ENCODE results near the gene ASB3. TPM values are rescaled to one million over a fixed set of nuclear protein-coding genes. Genes with fewer than 3 reads are reported as not detected.

ASB3 gene
- total and polyA plus RNA-seq, 2 donors (not counting 3 experiments of a cell fraction or from before 2014, with no cell fraction given) = 20.3 to 20.5 TPM

GRCh38 chr2:53652131-53652530 lies 134.6 kb downstream of the ASB3 start:
- TF ChIP-seq POLR2A (IDR thresholded peaks at IDR 0.05; ENCODE audit: low read depth, low read length) (no peak), FOS (IDR thresholded peaks at IDR 0.05; ENCODE audit: borderline replicate concordance, insufficient read depth, low read length) (no peak), JUN (IDR thresholded peaks at IDR 0.05; ENCODE audit: borderline replicate concordance, insufficient read depth, insufficient read length, low read depth) (no peak), POLR2AphosphoS5 (IDR thresholded peaks at IDR 0.05; ENCODE audit: insufficient read depth, low read depth, low read length) (no peak), EZH2 (IDR thresholded peaks at IDR 0.05; ENCODE audit: borderline replicate concordance, low read depth, low read length, severe bottlenecking) (no peak), MYC (IDR thresholded peaks at IDR 0.05; ENCODE audit: low read depth, low read length) (no peak), GATA2 (IDR thresholded peaks at IDR 0.05; ENCODE audit: insufficient read depth, insufficient read length, low read depth, low read length) (no peak)
- TF ChIP-seq, protein P1, sequence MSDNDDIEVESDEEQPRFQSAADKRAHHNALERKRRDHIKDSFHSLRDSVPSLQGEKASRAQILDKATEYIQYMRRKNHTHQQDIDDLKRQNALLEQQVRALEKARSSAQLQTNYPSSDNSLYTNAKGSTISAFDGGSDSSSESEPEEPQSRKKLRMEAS (IDR thresholded peaks at IDR 0.05; ENCODE audit: insufficient read depth, insufficient read length) = no peak
- TF ChIP-seq, protein P2, sequence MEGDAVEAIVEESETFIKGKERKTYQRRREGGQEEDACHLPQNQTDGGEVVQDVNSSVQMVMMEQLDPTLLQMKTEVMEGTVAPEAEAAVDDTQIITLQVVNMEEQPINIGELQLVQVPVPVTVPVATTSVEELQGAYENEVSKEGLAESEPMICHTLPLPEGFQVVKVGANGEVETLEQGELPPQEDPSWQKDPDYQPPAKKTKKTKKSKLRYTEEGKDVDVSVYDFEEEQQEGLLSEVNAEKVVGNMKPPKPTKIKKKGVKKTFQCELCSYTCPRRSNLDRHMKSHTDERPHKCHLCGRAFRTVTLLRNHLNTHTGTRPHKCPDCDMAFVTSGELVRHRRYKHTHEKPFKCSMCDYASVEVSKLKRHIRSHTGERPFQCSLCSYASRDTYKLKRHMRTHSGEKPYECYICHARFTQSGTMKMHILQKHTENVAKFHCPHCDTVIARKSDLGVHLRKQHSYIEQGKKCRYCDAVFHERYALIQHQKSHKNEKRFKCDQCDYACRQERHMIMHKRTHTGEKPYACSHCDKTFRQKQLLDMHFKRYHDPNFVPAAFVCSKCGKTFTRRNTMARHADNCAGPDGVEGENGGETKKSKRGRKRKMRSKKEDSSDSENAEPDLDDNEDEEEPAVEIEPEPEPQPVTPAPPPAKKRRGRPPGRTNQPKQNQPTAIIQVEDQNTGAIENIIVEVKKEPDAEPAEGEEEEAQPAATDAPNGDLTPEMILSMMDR (IDR thresholded peaks at IDR 0.05; ENCODE audit: extremely low read depth in 1 of 2, insufficient read depth in 1 of 2, low read depth in 1 of 2, low read length in 2 of 2) = no peak
- Histone ChIP-seq H3K27me3 (ENCODE audit: control insufficient read depth in 2 of 2, insufficient read depth in 2 of 2, low read length in 2 of 2) (no peaks in the 10 kb centered on the region), H3K36me3 (ENCODE audit: control insufficient read depth in 2 of 2, extremely low read depth in 1 of 2, insufficient read depth in 2 of 2, low read length in 2 of 2) (no peaks in the 10 kb centered on the region), H3K9me1 (replicated peaks; ENCODE audit: control insufficient read depth, extremely low read depth, insufficient read depth, low read length) (no peaks in the 10 kb centered on the region), H3K79me2 (ENCODE audit: control insufficient read depth, insufficient read depth, low read length) (no peaks in the 10 kb centered on the region), H3K4me3 (replicated peaks in 1 of 3; ENCODE audit: insufficient read depth in 1 of 3, low read depth in 1 of 3, low read length in 3 of 3) (no peak overlapping the region), H3K9ac (replicated peaks; ENCODE audit: extremely low read depth, insufficient read depth, low read length) (no peak overlapping the region), H3K9me3 (replicated peaks; ENCODE audit: control insufficient read depth, insufficient read depth, low read length) (no peaks in the 10 kb centered on the region), H2AFZ (ENCODE audit: low read depth, low read length) (no peak overlapping the region), H3K27ac (ENCODE audit: insufficient read depth, low read depth, low read length) (no peak overlapping the region), H3K4me1 (ENCODE audit: control insufficient read depth, extremely low read depth, insufficient read depth, low read length) (no peaks in the 10 kb centered on the region), H4K20me1 (replicated peaks; ENCODE audit: control insufficient read depth, extremely low read depth, insufficient read depth, low read length) (no peaks in the 10 kb centered on the region), H3K4me2 (ENCODE audit: insufficient read depth, low read length) (no peak overlapping the region)
- DNase-seq (ENCODE audit: low read depth, low spot score) (no peak), FAIRE-seq (no peak)
- intact Hi-C loops (cut with micrococcal nuclease) (no loop called here), dilution Hi-C loops (cut with MboI; ENCODE audit: extremely low pct_ligation_motif_present, low sequenced_read_pairs) (no loop called here)
- ChIA-PET POLR2A (no interaction called here), CTCF (interaction anchor here (0.7 kb wide), 1 partner anchor 23 kb away, joined by 3 read pairs; no protein-coding TSS in a partner anchor)
- BruUV-seq (replicated peaks) = no TSS peak

All from endothelial cell of umbilical vein (primary cell).